Measurements from ENCODE around the gene DDX25. TPM values are rescaled to one million over a fixed set of nuclear protein-coding genes. Genes with fewer than 3 reads are reported as not detected.

DDX25 gene
- total and polyA plus RNA-seq, 2 of the 13 experiments (the other 11 are each of a cell fraction or from before 2014, with no cell fraction given): 0.17 to 0.29 TPM

DNA sequence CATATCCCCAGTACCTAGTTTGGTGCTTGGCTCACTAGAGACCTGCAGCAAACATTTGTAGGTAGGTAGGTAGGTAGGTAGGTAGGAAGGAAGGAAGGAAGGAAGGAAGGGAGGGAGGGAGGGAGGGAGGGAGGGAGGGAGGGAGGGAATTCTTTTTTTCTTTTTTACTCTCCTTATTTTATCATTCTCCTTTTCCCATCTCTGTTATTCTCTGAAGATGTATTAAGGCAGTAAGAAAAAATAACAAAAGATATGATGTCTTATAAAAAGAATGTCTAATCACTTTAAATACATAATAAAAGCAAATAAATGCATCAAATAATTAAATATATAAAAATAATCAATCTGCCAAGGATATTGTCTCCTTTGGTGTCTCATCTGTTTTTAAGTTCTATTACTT lies 70.0 kb downstream of the DDX25 start:
- ChIA-PET POLR2A (no interaction called here), CTCF (ENCODE audit: low intra/inter-chr PET ratio, low total read pairs) (no interaction called here)
- TF ChIP-seq TAF15 (IDR thresholded peaks at IDR 0.05; ENCODE audit: low read depth, low read length, poor library complexity, severe bottlenecking) (no peak), PCBP1 (IDR thresholded peaks at IDR 0.05; ENCODE audit: borderline replicate concordance, low read depth, low read length) (peak; percentile 87; the same call in 1 of the 2 replicates), HNRNPK (IDR thresholded peaks at IDR 0.05; ENCODE audit: low read depth, low read length, poor library complexity, severe bottlenecking) (peak; percentile 98), ZNF530 (CRISPR knock-in tag; IDR thresholded peaks at IDR 0.05; ENCODE audit: low read depth) (no peak)
- TF ChIP-seq, protein P1, sequence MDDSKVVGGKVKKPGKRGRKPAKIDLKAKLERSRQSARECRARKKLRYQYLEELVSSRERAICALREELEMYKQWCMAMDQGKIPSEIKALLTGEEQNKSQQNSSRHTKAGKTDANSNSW (CRISPR knock-in tag; IDR thresholded peaks at IDR 0.05; ENCODE audit: borderline replicate concordance): no peak
- TF ChIP-seq, protein P2, sequence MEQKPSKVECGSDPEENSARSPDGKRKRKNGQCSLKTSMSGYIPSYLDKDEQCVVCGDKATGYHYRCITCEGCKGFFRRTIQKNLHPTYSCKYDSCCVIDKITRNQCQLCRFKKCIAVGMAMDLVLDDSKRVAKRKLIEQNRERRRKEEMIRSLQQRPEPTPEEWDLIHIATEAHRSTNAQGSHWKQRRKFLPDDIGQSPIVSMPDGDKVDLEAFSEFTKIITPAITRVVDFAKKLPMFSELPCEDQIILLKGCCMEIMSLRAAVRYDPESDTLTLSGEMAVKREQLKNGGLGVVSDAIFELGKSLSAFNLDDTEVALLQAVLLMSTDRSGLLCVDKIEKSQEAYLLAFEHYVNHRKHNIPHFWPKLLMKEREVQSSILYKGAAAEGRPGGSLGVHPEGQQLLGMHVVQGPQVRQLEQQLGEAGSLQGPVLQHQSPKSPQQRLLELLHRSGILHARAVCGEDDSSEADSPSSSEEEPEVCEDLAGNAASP (CRISPR knock-in tag; IDR thresholded peaks at IDR 0.05; ENCODE audit: borderline replicate concordance): no peak
- H3K36me3 ChIP-seq (replicated peaks in 1 of 2; ENCODE audit: control insufficient read depth in 1 of 2, insufficient read depth in 2 of 2, low read length in 2 of 2): peaks cover 0 to 3% of the 10 kb centered on the region in 2 experiments; a peak in 2 of 5 replicates
- BruUV-seq (replicated peaks): no TSS peak
- H3K4me2 ChIP-seq (ENCODE audit: low read depth, low read length): no peak overlapping the region
- H3K4me1 ChIP-seq (ENCODE audit: insufficient read depth, low read length): peaks cover 21% of the 10 kb centered on the region
- FAIRE-seq: no peak
- in situ Hi-C loops (cut with HindIII; ENCODE audit: extremely low pct_ligation_motif_present, low pct_unique_long_range_greater_than_20kb): no loop called here
- no peak overlapping the region for H3K27ac ChIP-seq (ENCODE audit: extremely low read length, insufficient read depth, low read length)
- no peak for DNase-seq (ENCODE audit: low spot score)
- no peaks in the 10 kb centered on the region for H4K20me1 ChIP-seq (ENCODE audit: insufficient read depth, low read length)
- ATAC-seq: no peak
- H3K4me3 ChIP-seq (replicated peaks in 1 of 3; ENCODE audit: insufficient read depth in 1 of 3, low read depth in 2 of 3, low read length in 3 of 3): no peak overlapping the region
- no peak overlapping the region for H3K9ac ChIP-seq (ENCODE audit: insufficient read depth, low read depth, low read length)
- no peaks in the 10 kb centered on the region for H3K27me3 ChIP-seq (ENCODE audit: control insufficient read depth in 1 of 2, insufficient read depth in 2 of 2, low read length in 2 of 2)
- intact Hi-C loops (cut with micrococcal nuclease; ENCODE audit: unreplicated experiment): no loop called here
- no peaks in the 10 kb centered on the region for H3K9me3 ChIP-seq (ENCODE audit: low read length)
- H3K79me2 ChIP-seq (ENCODE audit: insufficient read depth, low read length): no peaks in the 10 kb centered on the region
- no peak overlapping the region for H2AFZ ChIP-seq (ENCODE audit: low read length)

DNA sequence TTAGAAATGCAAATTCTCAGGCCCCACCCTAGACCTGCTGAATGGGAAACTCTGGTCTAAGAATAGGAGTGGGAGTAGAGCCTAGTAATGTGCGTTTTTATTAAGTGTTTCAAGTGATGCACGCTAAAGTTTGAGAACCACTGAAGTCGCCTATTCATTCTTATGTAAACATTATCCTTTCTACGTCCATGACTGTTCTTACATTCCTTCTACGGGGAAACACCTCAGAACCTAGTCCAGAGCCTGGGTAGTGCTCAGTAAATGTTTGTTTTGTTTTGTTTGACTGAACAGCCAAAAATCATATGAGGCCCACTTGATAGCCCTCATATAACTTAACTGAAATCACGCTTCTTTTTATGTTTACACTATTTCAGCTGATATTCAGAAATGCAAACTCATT lies 71.3 kb downstream of the DDX25 start:
- no peak for DNase-seq (ENCODE audit: low spot score)
- TF ChIP-seq ZNF7 (CRISPR knock-in tag; IDR thresholded peaks at IDR 0.05) (no peak), KMT2B (CRISPR knock-in tag; IDR thresholded peaks at IDR 0.05) (no peak), ZBTB33 (CRISPR knock-in tag; IDR thresholded peaks at IDR 0.05) (no peak), ZNF256 (CRISPR knock-in tag; conservative IDR thresholded peaks at IDR 0.05) (no peak), ZNF501 (CRISPR knock-in tag; IDR thresholded peaks at IDR 0.05) (no peak), POGZ (CRISPR knock-in tag; IDR thresholded peaks at IDR 0.05) (no peak), U2AF2 (IDR thresholded peaks at IDR 0.05; ENCODE audit: low read depth, low read length) (no peak), HDAC2 (CRISPR knock-in tag; IDR thresholded peaks at IDR 0.05) (no peak), MZF1 (CRISPR knock-in tag; IDR thresholded peaks at IDR 0.05; ENCODE audit: borderline replicate concordance) (no peak)
- H3K4me1 ChIP-seq (ENCODE audit: insufficient read depth, low read length): peaks cover 24% of the 10 kb centered on the region
- CTCF ChIA-PET (ENCODE audit: low intra/inter-chr PET ratio, low total read pairs): no interaction called here
- no peak for ATAC-seq
- no peak for FAIRE-seq
- H3K9me3 ChIP-seq (ENCODE audit: low read length): no peaks in the 10 kb centered on the region
- H4K20me1 ChIP-seq (ENCODE audit: insufficient read depth, low read length): no peaks in the 10 kb centered on the region
- H3K79me2 ChIP-seq (ENCODE audit: insufficient read depth, low read length): no peaks in the 10 kb centered on the region
- H3K27ac ChIP-seq (ENCODE audit: extremely low read length, insufficient read depth, low read length): no peak overlapping the region
- H3K9ac ChIP-seq (ENCODE audit: insufficient read depth, low read depth, low read length): no peak overlapping the region
- in situ Hi-C loops (cut with HindIII; ENCODE audit: extremely low pct_ligation_motif_present, low pct_unique_long_range_greater_than_20kb) (no loop called here), intact Hi-C loops (cut with micrococcal nuclease; ENCODE audit: unreplicated experiment) (no loop called here)
- 94% methylated on average over 6 of the region's 6 CpGs for WGBS (ENCODE audit: low lambda C conversion rate)
- POLR2A ChIA-PET: no interaction called here
- no peak overlapping the region for H2AFZ ChIP-seq (ENCODE audit: low read length)
- H3K36me3 ChIP-seq (replicated peaks in 1 of 2; ENCODE audit: control insufficient read depth in 1 of 2, insufficient read depth in 2 of 2, low read length in 2 of 2): peaks cover 0 to 3% of the 10 kb centered on the region in 2 experiments; a peak in 2 of 5 replicates
- no peak overlapping the region for H3K4me2 ChIP-seq (ENCODE audit: low read depth, low read length)
- H3K4me3 ChIP-seq (replicated peaks in 1 of 3; ENCODE audit: insufficient read depth in 1 of 3, low read depth in 2 of 3, low read length in 3 of 3): no peak overlapping the region
- H3K27me3 ChIP-seq (ENCODE audit: control insufficient read depth in 1 of 2, insufficient read depth in 2 of 2, low read length in 2 of 2): no peaks in the 10 kb centered on the region
- BruUV-seq (replicated peaks): no TSS peak
